Heart right ventricle (tissue), 16 donors: ENCODE data around the gene HIRA. TPM values are rescaled to one million over a fixed set of nuclear protein-coding genes. Genes with fewer than 3 reads are reported as not detected.

Experiments
- ATAC-seq, 8 donors: fragments of 200-7000 bp; cut with Tn5 transposase; one replicate each; pipeline ENCODE4 v1.9.1; 2020; ENCODE audit warnings: mild to moderate bottlenecking in 8 of 8, moderate library complexity in 8 of 8, moderate number of reproducible peaks in 1 of 8
- DNase-seq, 2 donors: peaks; one replicate each; pipeline ENCODE4 v3.0.0-alpha.2; 2020
- H3K27ac ChIP-seq, 10 donors: fragments of 200-600 bp; sonication (generic) in 2 of 10; one replicate each; pipeline versions ENCODE4 v1.5.0 to v1.8.0; 2020 to 2022; ENCODE audit warnings: mild to moderate bottlenecking in 3 of 10
- H3K27me3 ChIP-seq, 7 donors: fragments of 200-600 bp; one replicate each; pipeline ENCODE4 v1.8.0; 2021 to 2022; ENCODE audit warnings: mild to moderate bottlenecking in 2 of 7
- H3K36me3 ChIP-seq, 9 donors: fragments of 200-600 bp; sonication (generic) in 1 of 9; one replicate each; pipeline versions ENCODE4 v1.5.0 to v1.8.0; 2020 to 2022; ENCODE audit warnings: mild to moderate bottlenecking in 2 of 9
- H3K4me1 ChIP-seq, 9 donors: fragments of 200-600 bp; sonication (generic) in 1 of 9; one replicate each; pipeline versions ENCODE4 v1.5.0 to v1.8.0; 2020 to 2022; ENCODE audit warnings: mild to moderate bottlenecking in 4 of 9
- H3K4me3 ChIP-seq, 10 donors: fragments of 200-600 bp; sonication (generic) in 2 of 10; one replicate each; pipeline versions ENCODE4 v1.5.0 to v1.8.0; 2020 to 2022; ENCODE audit warnings: mild to moderate bottlenecking in 7 of 10, moderate library complexity in 2 of 10
- H3K9me3 ChIP-seq, 11 donors: fragments of 200-600 bp in 10 of 11; sonication (generic) in 2 of 11; one replicate each; pipeline versions ENCODE4 v1.5.0 to v1.8.0; 2013 to 2022; ENCODE audit warnings: mild to moderate bottlenecking in 2 of 11, control low read depth in 1 of 11, moderate library complexity in 1 of 11
- WGBS, 2 donors: extraction: QIAGEN DNeasy Blood & Tissue Kit; methylation state at CpG; one replicate each; pipeline ENCODE4 v1.1.7; 2013; ENCODE audit warnings: inconsistent platforms in 1 of 2; 5-methylcytosine and 5-hydroxymethylcytosine counted together
- intact Hi-C, 10 donors: fragments of 100-400 bp; cut with DNase I; formaldehyde crosslinking; loops; one replicate each; pipeline versions ENCODE4 v1.11.1 to v1.14.2; 2022
- polyA plus RNA-seq, 2 donors: library from polyadenylated mRNA; stranded (reverse); fragments of 200-250 nt; gene quantifications; one replicate each; pipeline ENCODE4 v1.2.3, GENCODE V29; 2013
- total RNA-seq, 10 donors: library from RNA; stranded (reverse); fragmentation: NEBNext Ultra II Directional in 3 of 10; extraction: Animal tissue kit (Norgen Biotek cat#: 25700) in 3 of 10; gene quantifications; one replicate each; pipeline versions ENCODE4 v1.2.1 to v1.2.4, GENCODE V29; 2021 to 2023
- TF ChIP-seq, protein P1 (sequence below), 9 donors: fragments of 200-600 bp; sonication (generic) in 2 of 9; IDR thresholded peaks; one replicate each; pipeline versions ENCODE4 v1.5.0 to v1.8.0; 2021 to 2022; ENCODE audit warnings: antibody characterized with exemption in 9 of 9, mild to moderate bottlenecking in 5 of 9, moderate library complexity in 1 of 9
- donor health status: Arrhythmogenic right ventricular cardiomyopathy.
- donor health status: ischemic (EF 13 %, LVEDD 7.1; RV severe dilation, severe dysfunction).
- donor health status: healthy with polysubstance abuse.
- donor health status: DM: no; HTN: yes; CAD: no.
- donor health status: DM: no; HTN: no; CAD: no.
- donor health status: ischemic (EF 25% LVEDD 6.9; RV normal size, moderate dysfunction).
- donor health status: ischemic (EF 25% LVEDD 5.7; RV mildly dilated, moderate dysfunction).
- donor health status: healthy.
- donor health status: DM: yes; HTN: yes; CAD: no.
- donor health status: Ischemic cardiomyopathy.
- donor health status: ischemic (EF 35%, LVEDD 5.7; RV mildly dilated, moderate dysfunction).
- donor health status: nonischemic (EF 11% LVEDD 7.7; RV severe dilation, severe dysfunction).
- donor health status: DM: yes; HTN: yes; CAD: no.
- donor health status: PGD.
- donor health status: ischemic (EF 29% LVEDD 5.4; RV normal size, mild dysfunction).
- donor health status: nonischemic (EF 23%, LVEDD 6.1; RV moderate dilation, normal function).

Gene HIRA
- total and polyA plus RNA-seq, 12 donors: 3.1 to 23.2 (median 17.5) TPM

DNA sequence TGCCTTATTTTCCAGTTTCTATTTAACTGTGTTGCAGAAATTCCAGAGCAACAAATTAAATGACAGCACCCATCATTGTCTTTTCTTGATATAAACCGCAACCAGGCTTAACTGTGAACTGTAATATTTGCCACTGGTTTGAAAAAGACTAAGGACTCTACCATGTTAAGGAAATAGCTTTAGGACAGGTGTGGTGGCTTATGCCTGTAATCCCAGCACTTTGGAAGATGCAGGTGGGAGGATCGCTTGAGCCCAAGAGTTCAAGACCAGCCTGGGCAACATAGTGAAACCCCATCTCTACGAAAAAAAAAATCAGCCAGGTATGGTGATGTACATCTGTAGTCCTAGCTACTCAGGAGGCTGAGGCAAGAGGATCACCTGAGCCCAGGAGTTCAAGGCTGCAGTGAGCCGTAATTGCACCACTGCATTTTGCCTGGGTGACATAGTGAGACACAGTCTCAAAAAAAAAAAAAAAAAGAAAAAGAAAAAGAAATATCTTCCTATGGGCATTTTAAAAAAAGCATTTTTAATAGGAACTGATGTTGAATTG is 28.8 kb downstream of the HIRA start:
- intact Hi-C loops: no loop called here

DNA sequence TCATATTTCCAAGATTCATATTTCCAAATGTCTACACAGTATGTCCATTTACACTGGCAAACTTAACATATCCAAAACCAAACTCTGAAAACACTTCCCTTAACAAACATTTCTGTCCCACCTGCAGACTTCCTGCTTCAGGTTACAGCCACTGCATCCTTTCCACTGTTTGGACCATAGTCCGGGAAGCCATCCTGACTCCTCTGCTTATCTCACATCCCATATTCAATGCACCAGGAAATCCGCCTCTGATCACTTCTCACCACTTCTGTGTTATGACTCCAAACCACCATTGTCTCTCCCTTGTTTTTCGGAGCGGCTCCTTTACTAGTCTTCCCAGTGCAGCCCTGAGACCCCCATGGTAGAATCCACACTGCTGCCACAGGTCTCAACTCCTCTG is 30.1 kb downstream of the HIRA start:
- ATAC-seq (no peak), DNase-seq (no peak)
- peaks cover 0 to 13% (median 0%) of the 10 kb centered on the region in 9 donors for H3K4me1 ChIP-seq
- peaks cover 0 to 98% (median 31%) of the 10 kb centered on the region in 9 donors for H3K36me3 ChIP-seq
- no peak overlapping the region for H3K4me3 ChIP-seq
- no peak overlapping the region for H3K27ac ChIP-seq
- intact Hi-C loops: no loop called here
- 99% methylated on average over 4 of the region's 4 CpGs for WGBS, 2 donors
- TF ChIP-seq, protein P1, sequence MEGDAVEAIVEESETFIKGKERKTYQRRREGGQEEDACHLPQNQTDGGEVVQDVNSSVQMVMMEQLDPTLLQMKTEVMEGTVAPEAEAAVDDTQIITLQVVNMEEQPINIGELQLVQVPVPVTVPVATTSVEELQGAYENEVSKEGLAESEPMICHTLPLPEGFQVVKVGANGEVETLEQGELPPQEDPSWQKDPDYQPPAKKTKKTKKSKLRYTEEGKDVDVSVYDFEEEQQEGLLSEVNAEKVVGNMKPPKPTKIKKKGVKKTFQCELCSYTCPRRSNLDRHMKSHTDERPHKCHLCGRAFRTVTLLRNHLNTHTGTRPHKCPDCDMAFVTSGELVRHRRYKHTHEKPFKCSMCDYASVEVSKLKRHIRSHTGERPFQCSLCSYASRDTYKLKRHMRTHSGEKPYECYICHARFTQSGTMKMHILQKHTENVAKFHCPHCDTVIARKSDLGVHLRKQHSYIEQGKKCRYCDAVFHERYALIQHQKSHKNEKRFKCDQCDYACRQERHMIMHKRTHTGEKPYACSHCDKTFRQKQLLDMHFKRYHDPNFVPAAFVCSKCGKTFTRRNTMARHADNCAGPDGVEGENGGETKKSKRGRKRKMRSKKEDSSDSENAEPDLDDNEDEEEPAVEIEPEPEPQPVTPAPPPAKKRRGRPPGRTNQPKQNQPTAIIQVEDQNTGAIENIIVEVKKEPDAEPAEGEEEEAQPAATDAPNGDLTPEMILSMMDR (IDR thresholded peaks at IDR 0.05): no peak
- no peaks in the 10 kb centered on the region for H3K9me3 ChIP-seq
- no peaks in the 10 kb centered on the region for H3K27me3 ChIP-seq

More for the DNA sequence above, 28.8 kb downstream of the HIRA start:
- TF ChIP-seq, protein P1 (IDR thresholded peaks at IDR 0.05): no peak
- peaks cover 0 to 98% (median 22%) of the 10 kb centered on the region in 9 donors for H3K36me3 ChIP-seq
- no peak overlapping the region for H3K4me3 ChIP-seq
- H3K4me1 ChIP-seq: peaks cover 0 to 16% (median 0%) of the 10 kb centered on the region in 9 donors
- H3K9me3 ChIP-seq: no peaks in the 10 kb centered on the region
- H3K27me3 ChIP-seq: no peaks in the 10 kb centered on the region
- DNase-seq (no peak), ATAC-seq (no peak)
- WGBS, 2 donors: 96% methylated on average over 4 of the region's 4 CpGs
- H3K27ac ChIP-seq: no peak overlapping the region

GRCh38 chr22:19400881-19401280 is 30.7 kb downstream of the HIRA start:
- H3K27me3 ChIP-seq: no peaks in the 10 kb centered on the region
- no peak for DNase-seq
- no peak for ATAC-seq
- H3K9me3 ChIP-seq: no peaks in the 10 kb centered on the region
- intact Hi-C loops: no loop called here
- WGBS, 2 donors: 91 to 96% methylated on average over 6 of the region's 6 CpGs
- TF ChIP-seq, protein P1 (IDR thresholded peaks at IDR 0.05): no peak
- H3K4me1 ChIP-seq: peaks cover 0 to 9% (median 0%) of the 10 kb centered on the region in 9 donors
- H3K36me3 ChIP-seq: peaks cover 0 to 98% (median 25%) of the 10 kb centered on the region in 9 donors
- no peak overlapping the region for H3K4me3 ChIP-seq
- no peak overlapping the region for H3K27ac ChIP-seq

- Histone ChIP-seq H3K4me3 (no peak overlapping the region), H3K36me3 (peaks cover 0 to 98% (median 33%) of the 10 kb centered on the region in 9 donors), H3K27me3 (no peaks in the 10 kb centered on the region), H3K4me1 (peaks cover 0 to 9% (median 0%) of the 10 kb centered on the region in 9 donors), H3K27ac (no peak overlapping the region), H3K9me3 (no peaks in the 10 kb centered on the region)
- intact Hi-C loops: loop anchor here in 1 of 10 donors (5.0 kb wide), 1 partner anchor 54 kb away; no protein-coding TSS in a partner anchor
- ATAC-seq (no peak), DNase-seq (no peak)
- TF ChIP-seq, protein P1 (IDR thresholded peaks at IDR 0.05): no peak
- 84 to 93% methylated on average over 2 of the region's 2 CpGs for WGBS, 2 donors
Measured at GRCh38 chr22:19398652-19399051, 32.9 kb downstream of the HIRA start.
